ENCODE measurements around the gene ORC4.

The ORC4 gene

DNA sequence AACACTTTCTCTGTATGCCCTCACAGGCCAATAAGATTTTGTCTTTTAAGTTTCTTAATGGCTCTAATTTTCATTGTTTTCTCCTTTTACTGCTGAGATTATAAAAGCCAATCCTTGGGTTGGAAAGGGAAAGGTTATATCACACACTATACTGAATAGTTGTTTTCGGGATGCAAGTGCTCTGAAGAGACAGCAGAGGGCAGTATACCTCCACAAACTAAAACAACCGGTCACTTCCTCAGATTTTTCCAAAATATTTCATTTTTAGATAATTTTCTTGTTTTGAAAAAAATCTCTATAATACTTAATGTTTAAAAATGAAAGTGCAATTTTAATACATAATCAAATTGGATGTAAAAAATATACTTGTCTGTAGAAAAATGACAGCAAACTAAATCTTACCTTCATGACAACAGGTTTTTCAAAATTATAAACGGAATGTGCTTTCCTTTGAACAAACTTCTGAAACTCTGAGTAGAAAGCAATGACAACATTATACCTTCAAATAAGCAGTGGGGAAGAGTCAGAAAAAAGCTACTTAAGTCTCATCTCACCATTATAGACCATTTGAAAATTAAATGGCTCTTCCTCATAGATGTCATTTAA is 82.7 kb downstream of the ORC4 start:
- H3K9me3 ChIP-seq (ENCODE audit: control insufficient read depth, insufficient read depth, low read length): no peaks in the 10 kb centered on the region
- WGBS (ENCODE audit: insufficient coverage, insufficient read length): no CpG with 5 or more reads among the region's 3 CpGs
- DNase-seq (ENCODE audit: low read depth, low spot score): no peak
- no peak overlapping the region for H3K4me3 ChIP-seq (ENCODE audit: low read length)
- H3K4me1 ChIP-seq (ENCODE audit: control insufficient read depth, insufficient read depth, low read length): no peaks in the 10 kb centered on the region
- H3K27me3 ChIP-seq (ENCODE audit: control insufficient read depth, insufficient read depth, low read length): no peaks in the 10 kb centered on the region
- H3K27ac ChIP-seq (ENCODE audit: low read length): no peak overlapping the region
- H3K36me3 ChIP-seq (ENCODE audit: control insufficient read depth, insufficient read depth, low read length): no peaks in the 10 kb centered on the region; the same call in 1 of the 2 replicates

DNA sequence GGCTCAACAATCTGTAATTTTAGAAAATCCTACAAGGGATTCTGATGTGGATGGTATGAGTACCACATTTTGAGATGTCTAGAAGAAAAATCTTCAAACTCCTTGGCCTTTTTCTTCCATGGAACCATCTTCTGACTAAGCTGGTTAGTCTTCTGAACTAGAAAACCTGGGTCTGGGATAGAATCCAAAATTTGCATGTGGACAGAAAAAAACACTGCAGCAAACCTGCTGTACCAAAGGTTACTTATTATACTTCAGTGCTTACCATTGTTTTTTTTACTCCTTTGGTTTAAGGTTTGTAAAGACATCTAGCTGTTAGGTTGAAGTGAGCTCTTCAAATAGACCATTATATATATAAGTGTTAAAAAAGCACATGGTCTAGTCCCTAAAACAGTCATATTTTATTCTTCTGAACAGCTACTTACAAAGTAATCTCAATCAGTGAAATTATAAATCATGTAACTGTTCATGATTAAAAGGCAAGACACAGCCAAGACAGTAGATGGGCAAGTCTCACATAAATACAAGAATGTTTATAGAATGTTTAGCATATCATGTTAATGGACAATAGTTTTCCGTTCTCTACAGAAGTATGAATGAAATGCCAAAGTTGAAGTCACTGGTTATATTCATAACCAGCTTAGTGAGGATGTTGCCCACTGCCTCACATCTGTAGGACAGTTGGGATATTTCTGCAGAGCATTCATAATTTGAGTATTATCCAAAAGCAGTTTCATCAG is 85.5 kb downstream of the ORC4 start:
- no peaks in the 10 kb centered on the region for H3K9me3 ChIP-seq (ENCODE audit: control insufficient read depth, insufficient read depth, low read length)

DNA sequence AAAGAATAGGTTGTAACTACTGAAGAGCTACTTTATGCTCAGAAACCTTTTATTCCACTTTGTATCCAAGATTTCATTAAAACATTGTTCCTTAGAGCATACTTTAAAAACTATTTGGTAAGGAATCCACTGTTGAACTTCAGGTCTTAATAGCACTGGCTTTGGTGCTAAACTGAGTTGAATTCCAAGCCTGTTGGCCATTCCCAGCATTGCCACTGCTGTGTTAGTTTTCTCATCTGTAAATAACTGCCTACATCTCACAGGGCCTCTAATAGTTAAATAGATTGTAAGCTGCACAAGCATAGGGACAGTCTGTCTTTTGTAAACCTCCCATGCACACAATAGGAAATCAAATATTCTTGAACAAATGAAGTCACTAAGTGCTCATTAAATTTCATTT is 86.6 kb downstream of the ORC4 start:
- Histone ChIP-seq H3K4me1 (ENCODE audit: control insufficient read depth, insufficient read depth, low read length) (no peaks in the 10 kb centered on the region), H3K36me3 (ENCODE audit: control insufficient read depth, insufficient read depth, low read length) (no peaks in the 10 kb centered on the region; the same call in 1 of the 2 replicates), H3K9me3 (ENCODE audit: control insufficient read depth, insufficient read depth, low read length) (no peaks in the 10 kb centered on the region), H3K4me3 (ENCODE audit: low read length) (no peak overlapping the region), H3K27me3 (ENCODE audit: control insufficient read depth, insufficient read depth, low read length) (no peaks in the 10 kb centered on the region), H3K27ac (ENCODE audit: low read length) (no peak overlapping the region)
- no peak for DNase-seq (ENCODE audit: low read depth, low spot score)

More for the DNA sequence above, 85.5 kb downstream of the ORC4 start:
- no peak overlapping the region for H3K4me3 ChIP-seq (ENCODE audit: low read length)
- WGBS (ENCODE audit: insufficient coverage, insufficient read length): no CpG with 5 or more reads among the region's 1 CpG
- H3K27ac ChIP-seq (ENCODE audit: low read length): no peak overlapping the region
- H3K27me3 ChIP-seq (ENCODE audit: control insufficient read depth, insufficient read depth, low read length): no peaks in the 10 kb centered on the region
- no peak for DNase-seq (ENCODE audit: low read depth, low spot score)
- H3K4me1 ChIP-seq (ENCODE audit: control insufficient read depth, insufficient read depth, low read length): no peaks in the 10 kb centered on the region
- no peaks in the 10 kb centered on the region; the same call in 1 of the 2 replicates for H3K36me3 ChIP-seq (ENCODE audit: control insufficient read depth, insufficient read depth, low read length)

DNA sequence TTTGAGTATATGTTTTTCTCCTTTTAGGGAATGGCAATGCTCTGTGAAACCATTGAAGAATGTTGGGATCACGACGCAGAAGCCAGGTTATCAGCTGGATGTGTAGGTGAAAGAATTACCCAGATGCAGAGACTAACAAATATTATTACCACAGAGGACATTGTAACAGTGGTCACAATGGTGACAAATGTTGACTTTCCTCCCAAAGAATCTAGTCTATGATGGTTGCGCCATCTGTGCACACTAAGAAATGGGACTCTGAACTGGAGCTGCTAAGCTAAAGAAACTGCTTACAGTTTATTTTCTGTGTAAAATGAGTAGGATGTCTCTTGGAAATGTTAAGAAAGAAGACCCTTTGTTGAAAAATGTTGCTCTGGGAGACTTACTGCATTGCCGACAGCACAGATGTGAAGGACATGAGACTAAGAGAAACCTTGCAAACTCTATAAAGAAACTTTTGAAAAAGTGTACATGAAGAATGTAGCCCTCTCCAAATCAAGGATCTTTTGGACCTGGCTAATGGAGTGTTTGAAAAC is 93.4 kb downstream of the ORC4 start:
- Histone ChIP-seq H3K36me3 (ENCODE audit: control insufficient read depth, insufficient read depth, low read length) (no peaks in the 10 kb centered on the region; the same call in 1 of the 2 replicates), H3K9me3 (ENCODE audit: control insufficient read depth, insufficient read depth, low read length) (no peaks in the 10 kb centered on the region), H3K27me3 (ENCODE audit: control insufficient read depth, insufficient read depth, low read length) (no peaks in the 10 kb centered on the region), H3K4me3 (ENCODE audit: low read length) (no peak overlapping the region), H3K27ac (ENCODE audit: low read length) (no peak overlapping the region), H3K4me1 (ENCODE audit: control insufficient read depth, insufficient read depth, low read length) (no peaks in the 10 kb centered on the region)
- DNase-seq (ENCODE audit: low read depth, low spot score): no peak
- WGBS (ENCODE audit: insufficient coverage, insufficient read length): no CpG with 5 or more reads among the region's 4 CpGs

DNA sequence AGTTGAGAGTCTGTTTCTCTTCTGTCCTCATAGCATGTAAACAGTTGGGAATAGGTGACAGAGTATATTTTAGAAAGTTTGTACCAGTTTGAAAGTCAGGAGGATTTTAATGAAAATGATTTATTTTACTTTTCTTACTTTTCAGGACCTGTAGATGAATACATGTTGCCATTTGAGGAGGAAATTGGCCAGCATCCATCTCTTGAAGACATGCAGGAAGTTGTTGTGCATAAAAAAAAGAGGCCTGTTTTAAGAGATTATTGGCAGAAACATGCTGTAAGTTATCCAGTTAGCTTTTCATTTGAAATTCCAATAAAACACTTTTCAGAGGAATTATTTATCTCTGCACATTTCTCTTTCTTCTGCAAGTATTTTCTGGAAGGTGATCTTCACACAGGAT is 94.7 kb downstream of the ORC4 start:
- Histone ChIP-seq H3K27me3 (ENCODE audit: control insufficient read depth, insufficient read depth, low read length) (no peaks in the 10 kb centered on the region), H3K4me3 (ENCODE audit: low read length) (no peak overlapping the region), H3K9me3 (ENCODE audit: control insufficient read depth, insufficient read depth, low read length) (no peaks in the 10 kb centered on the region), H3K4me1 (ENCODE audit: control insufficient read depth, insufficient read depth, low read length) (no peaks in the 10 kb centered on the region), H3K27ac (ENCODE audit: low read length) (no peak overlapping the region), H3K36me3 (ENCODE audit: control insufficient read depth, insufficient read depth, low read length) (no peaks in the 10 kb centered on the region; the same call in 1 of the 2 replicates)
- DNase-seq (ENCODE audit: low read depth, low spot score): no peak

DNA sequence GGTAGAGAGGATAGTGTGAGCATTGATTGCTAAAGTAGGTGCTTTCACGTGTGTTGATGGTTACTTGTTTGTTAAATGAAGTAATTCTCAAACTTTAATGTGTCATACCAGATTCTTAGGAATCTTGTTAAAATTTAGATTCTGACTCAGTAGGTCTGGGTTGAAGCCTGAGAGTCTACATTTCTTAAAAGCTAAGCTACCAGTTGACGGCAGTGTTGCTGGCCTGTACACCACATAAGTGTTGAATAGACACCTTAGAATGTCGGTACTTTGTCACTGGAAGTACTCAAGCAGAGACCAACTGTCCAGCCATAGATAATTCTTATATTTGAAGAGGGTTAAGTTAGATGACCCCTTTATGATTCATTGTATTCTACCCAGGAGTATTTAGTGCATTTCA is 95.9 kb downstream of the ORC4 start:
- Histone ChIP-seq H3K36me3 (ENCODE audit: control insufficient read depth, insufficient read depth, low read length) (no peaks in the 10 kb centered on the region; the same call in 1 of the 2 replicates), H3K4me1 (ENCODE audit: control insufficient read depth, insufficient read depth, low read length) (no peaks in the 10 kb centered on the region), H3K27me3 (ENCODE audit: control insufficient read depth, insufficient read depth, low read length) (no peaks in the 10 kb centered on the region), H3K9me3 (ENCODE audit: control insufficient read depth, insufficient read depth, low read length) (no peaks in the 10 kb centered on the region), H3K4me3 (ENCODE audit: low read length) (no peak overlapping the region), H3K27ac (ENCODE audit: low read length) (no peak overlapping the region)
- no CpG with 5 or more reads among the region's 3 CpGs for WGBS (ENCODE audit: insufficient coverage, insufficient read length)
- DNase-seq (ENCODE audit: low read depth, low spot score): no peak

DNA sequence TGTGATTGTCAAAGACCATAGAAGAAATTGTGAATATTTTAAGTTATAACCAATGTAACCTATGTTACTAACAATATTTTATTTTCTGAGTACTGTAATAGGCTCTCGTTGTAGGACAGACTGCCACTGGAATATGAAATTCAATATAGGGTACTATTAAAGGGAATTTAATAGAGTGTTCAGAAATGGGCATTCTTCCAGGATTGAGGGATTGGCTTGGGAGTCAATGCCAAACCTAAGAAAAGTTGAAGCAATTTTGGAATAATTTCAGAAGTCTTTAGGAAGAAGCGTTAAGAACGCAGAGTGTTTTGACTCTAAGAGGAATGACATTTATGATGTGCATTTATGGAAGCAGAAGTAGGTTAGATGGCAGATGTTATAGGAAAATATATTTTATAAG is 96.7 kb downstream of the ORC4 start:
- Histone ChIP-seq H3K4me1 (ENCODE audit: control insufficient read depth, insufficient read depth, low read length) (no peaks in the 10 kb centered on the region), H3K9me3 (ENCODE audit: control insufficient read depth, insufficient read depth, low read length) (no peaks in the 10 kb centered on the region), H3K4me3 (ENCODE audit: low read length) (no peak overlapping the region), H3K27me3 (ENCODE audit: control insufficient read depth, insufficient read depth, low read length) (no peaks in the 10 kb centered on the region), H3K27ac (ENCODE audit: low read length) (no peak overlapping the region), H3K36me3 (ENCODE audit: control insufficient read depth, insufficient read depth, low read length) (no peaks in the 10 kb centered on the region; the same call in 1 of the 2 replicates)
- DNase-seq (ENCODE audit: low read depth, low spot score): no peak
- WGBS (ENCODE audit: insufficient coverage, insufficient read length): no CpG with 5 or more reads among the region's 3 CpGs

DNA sequence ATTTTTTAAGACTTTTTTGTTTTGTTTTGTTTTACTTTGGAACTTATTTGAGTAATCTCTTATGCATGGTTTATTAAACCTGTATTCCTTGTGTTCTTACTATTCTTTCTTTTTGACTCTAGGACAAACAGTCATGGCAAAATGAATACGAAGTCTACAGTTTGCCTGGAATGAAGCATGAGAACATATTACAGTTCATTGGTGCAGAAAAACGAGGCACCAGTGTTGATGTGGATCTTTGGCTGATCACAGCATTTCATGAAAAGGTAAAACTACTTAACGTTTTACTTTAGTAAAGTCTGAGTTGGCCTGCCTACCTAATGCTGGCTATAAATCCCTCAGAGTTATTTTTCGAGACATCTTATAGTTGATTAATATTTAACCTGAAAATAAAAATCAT is 103.4 kb downstream of the ORC4 start:
- H3K27me3 ChIP-seq (ENCODE audit: control insufficient read depth, insufficient read depth, low read length): no peaks in the 10 kb centered on the region
- no CpG with 5 or more reads among the region's 4 CpGs for WGBS (ENCODE audit: insufficient coverage, insufficient read length)
- H3K27ac ChIP-seq (ENCODE audit: low read length): no peak overlapping the region
- no peaks in the 10 kb centered on the region for H3K36me3 ChIP-seq (ENCODE audit: control insufficient read depth, insufficient read depth, low read length)
- DNase-seq (ENCODE audit: low read depth, low spot score): no peak
- H3K9me3 ChIP-seq (ENCODE audit: control insufficient read depth, insufficient read depth, low read length): no peaks in the 10 kb centered on the region
- no peak overlapping the region for H3K4me3 ChIP-seq (ENCODE audit: low read length)
- no peaks in the 10 kb centered on the region for H3K4me1 ChIP-seq (ENCODE audit: control insufficient read depth, insufficient read depth, low read length)

DNA sequence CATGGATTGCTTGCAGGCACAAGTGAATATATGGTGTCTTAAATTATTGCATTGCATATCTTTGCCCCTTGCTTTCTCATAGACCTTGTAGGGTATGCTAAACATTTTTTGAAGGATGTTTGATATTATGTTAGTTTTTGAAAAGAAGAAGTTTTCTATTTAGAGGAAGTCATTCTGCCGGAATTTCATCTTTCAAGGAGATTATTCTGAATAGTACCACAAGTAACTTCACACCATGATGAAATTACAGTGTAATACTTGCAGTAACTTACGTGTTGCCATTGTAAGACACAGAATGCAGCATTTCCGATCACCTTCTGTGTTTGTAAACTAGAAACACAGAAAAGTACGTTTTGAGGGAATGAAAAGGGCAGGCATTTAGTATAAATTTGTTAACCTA is 103.8 kb downstream of the ORC4 start:
- Histone ChIP-seq H3K27ac (ENCODE audit: low read length) (no peak overlapping the region), H3K36me3 (ENCODE audit: control insufficient read depth, insufficient read depth, low read length) (no peaks in the 10 kb centered on the region), H3K27me3 (ENCODE audit: control insufficient read depth, insufficient read depth, low read length) (no peaks in the 10 kb centered on the region), H3K4me3 (ENCODE audit: low read length) (no peak overlapping the region), H3K4me1 (ENCODE audit: control insufficient read depth, insufficient read depth, low read length) (no peaks in the 10 kb centered on the region), H3K9me3 (ENCODE audit: control insufficient read depth, insufficient read depth, low read length) (no peaks in the 10 kb centered on the region)
- WGBS (ENCODE audit: insufficient coverage, insufficient read length): no CpG with 5 or more reads among the region's 4 CpGs
- DNase-seq (ENCODE audit: low read depth, low spot score): no peak

DNA sequence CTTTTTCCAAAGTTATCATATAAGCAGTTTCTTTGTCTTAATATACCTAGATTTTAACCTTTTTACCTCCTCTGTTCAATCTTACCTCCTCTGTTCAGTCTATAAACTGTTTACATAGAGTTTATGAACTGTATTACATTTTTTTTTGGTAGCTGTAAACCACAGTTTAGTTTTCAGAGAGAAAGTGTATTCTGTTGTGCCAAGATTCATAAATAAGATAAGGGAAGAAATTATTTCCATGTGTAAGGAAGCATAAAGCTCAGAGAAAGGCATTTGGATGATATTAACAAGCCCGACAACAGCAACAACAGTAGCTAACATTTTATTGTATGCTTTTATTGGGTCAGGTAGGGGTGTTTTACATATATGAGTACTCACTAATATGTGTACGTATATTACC is 104.5 kb downstream of the ORC4 start:
- H3K4me3 ChIP-seq (ENCODE audit: low read length): no peak overlapping the region
- no peaks in the 10 kb centered on the region for H3K36me3 ChIP-seq (ENCODE audit: control insufficient read depth, insufficient read depth, low read length)
- H3K27ac ChIP-seq (ENCODE audit: low read length): no peak overlapping the region
- DNase-seq (ENCODE audit: low read depth, low spot score): no peak
- no peaks in the 10 kb centered on the region for H3K4me1 ChIP-seq (ENCODE audit: control insufficient read depth, insufficient read depth, low read length)
- no CpG with 5 or more reads among the region's 2 CpGs for WGBS (ENCODE audit: insufficient coverage, insufficient read length)
- no peaks in the 10 kb centered on the region for H3K9me3 ChIP-seq (ENCODE audit: control insufficient read depth, insufficient read depth, low read length)
- H3K27me3 ChIP-seq (ENCODE audit: control insufficient read depth, insufficient read depth, low read length): no peaks in the 10 kb centered on the region
